GM23248 (cell line): ENCODE data around the gene BCAR3.

Experiments
- EZH2 ChIP-seq: fragments of 200-600 bp; sonication (generic); IDR thresholded peaks from 2 replicates; pipeline ENCODE4 v1.6.1; 2018; ENCODE audit warnings: antibody characterized with exemption, mild to moderate bottlenecking; ENCODE audit not compliant: insufficient read depth, poor library complexity, severe bottlenecking
- EZH2phosphoT487 ChIP-seq: fragments of 200-600 bp; sonication (generic); IDR thresholded peaks from 2 replicates; pipeline ENCODE4 v1.6.1; 2018; ENCODE audit warnings: antibody characterized with exemption, moderate library complexity, mild to moderate bottlenecking, low read depth; ENCODE audit not compliant: insufficient read depth

- TF ChIP-seq EZH2, result no peak
- no peak for TF ChIP-seq EZH2phosphoT487
These were observed 53.0 kb downstream of the BCAR3 start for GRCh38 chr1:93628681-93629080.
